ENCODE results near the gene MTMR6.
"Not testable (repeated sequence)": the region's sequence is repeated elsewhere in the genome, so short reads cannot be mapped to it uniquely, and the experiment has no call there.

Gene MTMR6

GRCh38 chr13:25286969-25287961, at the start of gene MTMR6:
Gene MTMR6, minus strand, starts transcription at chr13:25287488. Its CDS starts 241 bp downstream, at chr13:25287247.
- peak; percentile 87 to 92 (median 89) for DNase-seq (ENCODE audit: low read depth in 3 of 3)

DNA sequence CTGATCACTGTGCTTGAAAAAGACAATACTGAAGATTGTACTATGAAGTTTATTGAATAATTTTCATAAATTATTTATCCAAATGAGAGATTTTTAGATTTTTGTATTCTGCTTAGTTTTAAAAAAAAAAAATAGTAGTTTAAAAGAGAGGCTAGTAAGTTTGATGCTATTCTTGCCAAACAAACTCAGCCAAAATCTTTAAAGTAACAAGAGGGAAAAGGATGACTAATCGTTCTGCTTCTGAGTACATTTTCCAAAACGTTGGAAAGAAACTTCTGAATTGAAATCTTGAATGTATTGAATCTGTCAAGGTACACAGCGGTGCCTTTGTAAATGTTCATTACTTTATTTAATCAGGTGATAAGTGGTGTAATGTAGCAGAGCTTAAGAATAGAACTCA, 48.6 kb upstream of the MTMR6 start:
- DNase-seq (ENCODE audit: low read depth in 3 of 3) = no peak

GRCh38 chr13:25330541-25330940, 43.3 kb upstream of the MTMR6 start:
- DNase-seq (ENCODE audit: low read depth in 3 of 3) = no peak

- no peak for DNase-seq (ENCODE audit: low read depth in 3 of 3)
Measured at GRCh38 chr13:25329706-25330105, 42.4 kb upstream of the MTMR6 start.

DNA sequence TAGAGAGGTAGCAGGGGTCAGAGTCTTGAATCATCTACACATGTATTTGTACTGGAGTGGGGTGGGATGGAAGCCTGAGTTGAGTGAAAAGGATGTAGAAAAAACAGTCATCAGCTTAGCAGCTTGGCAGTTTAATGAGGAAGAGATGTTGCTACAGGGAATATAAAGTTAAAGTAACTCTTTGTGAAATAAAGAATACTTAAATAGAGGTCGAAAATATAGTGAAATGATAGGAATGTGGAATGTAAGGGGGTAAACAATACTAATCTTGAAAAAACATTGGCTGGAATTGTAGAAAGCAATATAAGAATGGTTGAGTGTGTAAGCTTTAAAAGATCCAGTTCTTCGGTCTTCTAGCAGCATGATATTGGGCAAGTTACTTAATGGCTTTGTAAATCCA, 36.8 kb upstream of the MTMR6 start:
- DNase-seq (ENCODE audit: low read depth in 3 of 3) = no peak

DNA sequence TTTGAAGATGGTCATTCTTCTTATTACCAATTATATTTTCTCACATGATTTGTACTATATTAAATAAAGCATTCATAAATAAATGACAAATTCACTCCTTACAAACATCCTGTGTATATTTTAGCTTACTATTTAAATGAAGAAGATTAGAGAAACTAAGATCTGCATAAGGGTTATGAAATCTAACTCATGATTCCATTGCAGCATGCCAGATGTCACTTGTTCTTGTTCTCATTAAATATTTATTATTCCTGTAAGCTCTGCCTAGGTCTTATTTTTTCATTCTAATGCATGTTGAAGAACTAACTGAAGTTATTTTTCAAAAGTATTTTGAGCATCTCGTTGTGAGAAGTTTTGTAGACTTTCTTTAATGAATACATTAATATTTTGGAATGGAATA, 32.5 kb upstream of the MTMR6 start:
- DNase-seq (ENCODE audit: low read depth in 3 of 3) = no peak

- not testable (repeated sequence) for DNase-seq (ENCODE audit: low read depth in 3 of 3)
Measured at GRCh38 chr13:25318946-25319345, 31.7 kb upstream of the MTMR6 start.

DNA sequence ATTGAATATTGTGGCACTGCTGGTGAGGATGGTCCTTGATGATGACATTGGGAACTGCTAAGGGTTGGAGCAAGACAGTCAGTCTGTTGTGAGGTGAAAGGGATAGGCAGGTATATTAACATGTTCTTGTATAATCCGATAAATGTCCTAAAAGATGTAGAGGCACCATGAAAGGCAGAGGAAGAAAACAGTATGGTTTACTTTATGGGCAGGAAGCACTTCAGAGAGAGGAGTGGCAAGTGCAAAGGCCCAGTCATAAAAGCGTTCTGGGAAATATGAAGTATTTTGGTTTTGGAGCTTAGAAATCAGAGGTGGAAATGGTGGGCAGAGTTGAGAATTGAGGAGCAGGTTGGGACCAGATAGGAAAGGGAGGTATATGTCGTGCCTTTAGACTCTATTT, 23.6 kb upstream of the MTMR6 start:
- DNase-seq (ENCODE audit: low read depth in 3 of 3) = no peak

GRCh38 chr13:25306671-25307464, 19.6 kb upstream of the MTMR6 start:
- DNase-seq (ENCODE audit: low read depth in 3 of 3) = no peak

DNA sequence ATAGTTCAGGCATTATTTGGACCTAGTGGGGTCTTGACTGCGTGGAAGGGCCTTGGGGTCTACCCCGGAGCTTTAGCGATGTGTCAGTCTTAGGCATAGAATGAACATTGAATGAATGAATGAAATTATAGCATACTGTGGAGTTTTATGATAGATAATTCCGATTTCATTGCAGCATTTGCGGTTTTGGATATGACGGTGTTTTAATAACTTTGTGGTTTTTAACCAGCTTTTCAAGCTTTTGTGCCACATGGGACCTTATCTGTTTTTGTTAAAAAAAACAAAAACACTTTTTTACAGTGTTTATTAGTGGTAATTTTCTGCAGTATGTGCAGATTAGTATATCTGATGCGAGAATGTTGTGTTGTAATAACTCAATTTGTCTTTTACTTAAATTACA, 14.8 kb upstream of the MTMR6 start:
- no peak for DNase-seq (ENCODE audit: low read depth in 3 of 3)

DNA sequence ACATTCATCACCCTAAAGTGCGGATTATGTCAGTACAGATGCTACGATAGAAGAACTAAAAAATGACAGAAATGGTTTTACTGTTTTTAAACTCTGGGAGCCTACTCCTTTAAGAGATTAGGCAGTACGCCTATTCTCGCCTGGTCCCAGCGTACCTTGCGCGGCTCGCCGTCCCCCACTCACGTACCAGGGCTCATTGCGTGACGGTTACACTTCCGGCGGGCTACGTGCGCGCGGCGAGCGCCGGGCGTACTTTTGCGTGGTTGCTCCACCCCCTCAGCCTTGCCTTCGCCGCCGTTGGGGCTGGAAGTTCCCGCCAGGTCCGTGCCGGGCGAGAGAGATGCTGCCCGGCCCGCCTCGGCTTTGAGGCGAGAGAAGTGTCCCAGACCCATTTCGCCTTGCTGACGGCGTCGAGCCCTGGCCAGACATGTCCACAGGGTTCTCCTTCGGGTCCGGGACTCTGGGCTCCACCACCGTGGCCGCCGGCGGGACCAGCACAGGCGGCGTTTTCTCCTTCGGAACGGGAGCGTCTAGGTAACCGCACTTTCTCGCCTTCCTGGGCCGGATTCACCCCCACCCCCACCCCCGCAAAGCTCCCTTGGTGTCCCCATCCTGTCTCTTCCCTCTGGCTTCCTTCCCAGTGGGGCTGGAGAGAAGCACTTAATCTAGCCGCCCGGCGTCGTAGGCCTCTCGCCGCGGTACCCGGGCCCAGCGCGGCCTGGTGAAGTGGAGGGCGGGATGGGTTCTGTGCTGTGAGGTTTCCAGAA, 14.2 kb upstream of the MTMR6 start, which contains the start of gene NUP58:
TSS of gene NUP58 (plus strand) at position 279 of the 767 bp plus-strand sequence. CDS start at position 428, 149 bp downstream.
- peak; percentile 84 to 90 (median 89) for DNase-seq (ENCODE audit: low read depth in 3 of 3)

DNA sequence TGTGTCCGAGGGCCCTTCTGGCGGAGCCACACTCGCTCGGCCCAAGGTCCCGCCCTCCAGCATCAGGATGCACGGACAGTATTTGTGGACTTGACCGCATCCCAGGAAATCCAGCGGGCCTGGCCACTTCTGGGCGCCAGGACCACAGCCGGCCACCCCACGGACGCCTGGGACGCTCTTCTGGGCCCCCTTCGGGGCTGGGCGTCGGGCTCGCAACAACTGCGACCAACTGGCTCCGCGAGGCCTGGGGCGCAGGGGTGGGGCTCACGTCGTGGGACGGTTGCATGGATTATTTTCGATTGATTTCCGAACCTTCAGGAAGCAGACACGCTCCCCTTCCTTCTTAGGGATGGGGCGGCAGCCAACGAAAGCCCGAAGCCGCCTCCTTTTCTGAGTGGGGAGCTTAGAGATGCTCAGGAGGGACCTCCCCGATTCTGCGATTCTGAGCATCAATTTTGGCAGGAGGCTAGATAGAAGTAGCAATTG, 13.6 kb upstream of the MTMR6 start:
- no peak for DNase-seq (ENCODE audit: low read depth in 3 of 3)

- DNase-seq (ENCODE audit: low read depth in 3 of 3) = no peak
Measured at GRCh38 chr13:25295701-25296100, 8.4 kb upstream of the MTMR6 start.

GRCh38 chr13:25295228-25295627, 7.9 kb upstream of the MTMR6 start:
- no peak for DNase-seq (ENCODE audit: low read depth in 3 of 3)

- no peak for DNase-seq (ENCODE audit: low read depth in 3 of 3)
Measured at GRCh38 chr13:25292301-25292700, 5.0 kb upstream of the MTMR6 start.

GRCh38 chr13:25291691-25292090, 4.4 kb upstream of the MTMR6 start:
- DNase-seq (ENCODE audit: low read depth in 3 of 3) = no peak

DNA sequence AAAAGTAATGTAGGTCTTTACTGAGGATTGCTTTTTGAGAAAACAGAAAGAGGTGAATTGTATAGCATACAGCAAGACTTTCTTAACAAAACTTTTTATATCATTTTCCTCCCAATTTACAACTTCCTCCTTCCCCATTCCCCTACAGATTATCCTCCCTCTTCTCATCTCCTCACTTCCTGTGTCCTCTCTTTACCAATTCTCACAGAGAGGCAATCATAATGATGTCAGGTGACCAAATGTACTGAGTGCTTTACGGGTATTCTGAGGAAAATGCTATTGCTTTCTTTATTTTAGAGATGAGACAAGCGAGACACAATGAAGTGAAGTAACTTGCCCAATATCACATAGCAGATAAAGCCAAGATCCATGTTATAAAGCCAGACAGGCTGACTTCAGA, 1.7 kb upstream of the MTMR6 start:
- DNase-seq (ENCODE audit: low read depth in 3 of 3) = no peak

DNA sequence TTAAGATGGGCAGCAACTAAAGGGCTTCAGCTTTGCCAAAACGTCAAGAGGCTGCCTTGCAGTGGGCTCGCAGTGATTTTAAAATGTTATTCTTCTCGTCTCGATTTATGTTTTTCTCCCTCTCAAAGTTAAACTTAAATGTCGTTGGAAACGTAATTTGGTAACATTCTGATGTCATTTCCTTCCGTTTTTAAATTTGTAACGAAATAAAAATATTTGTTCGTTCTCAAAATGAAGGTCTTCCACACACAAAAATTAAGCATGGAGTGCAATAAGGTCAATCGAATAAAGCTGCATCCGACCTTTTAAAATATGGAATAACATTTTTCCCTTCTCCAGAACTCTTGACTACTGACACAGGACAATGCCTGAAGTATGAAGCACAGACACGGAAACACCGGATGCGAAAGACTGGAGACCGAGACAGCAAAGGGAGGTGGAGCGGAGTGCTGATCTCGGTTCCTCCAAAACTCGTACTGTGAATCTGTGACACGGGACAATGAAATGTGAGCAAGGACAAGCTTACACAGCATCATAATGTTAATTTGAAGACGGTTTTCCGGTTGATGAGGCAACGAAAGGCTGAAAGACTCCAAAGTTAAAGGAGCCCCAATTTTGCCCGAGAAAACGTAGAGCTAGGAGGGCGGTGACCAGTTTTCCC, 850 bp downstream of the MTMR6 start:
- no peak for DNase-seq (ENCODE audit: low read depth in 3 of 3)

- DNase-seq (ENCODE audit: low read depth in 3 of 3) = no peak
Measured at GRCh38 chr13:25281935-25282332, 5.4 kb downstream of the MTMR6 start.

DNA sequence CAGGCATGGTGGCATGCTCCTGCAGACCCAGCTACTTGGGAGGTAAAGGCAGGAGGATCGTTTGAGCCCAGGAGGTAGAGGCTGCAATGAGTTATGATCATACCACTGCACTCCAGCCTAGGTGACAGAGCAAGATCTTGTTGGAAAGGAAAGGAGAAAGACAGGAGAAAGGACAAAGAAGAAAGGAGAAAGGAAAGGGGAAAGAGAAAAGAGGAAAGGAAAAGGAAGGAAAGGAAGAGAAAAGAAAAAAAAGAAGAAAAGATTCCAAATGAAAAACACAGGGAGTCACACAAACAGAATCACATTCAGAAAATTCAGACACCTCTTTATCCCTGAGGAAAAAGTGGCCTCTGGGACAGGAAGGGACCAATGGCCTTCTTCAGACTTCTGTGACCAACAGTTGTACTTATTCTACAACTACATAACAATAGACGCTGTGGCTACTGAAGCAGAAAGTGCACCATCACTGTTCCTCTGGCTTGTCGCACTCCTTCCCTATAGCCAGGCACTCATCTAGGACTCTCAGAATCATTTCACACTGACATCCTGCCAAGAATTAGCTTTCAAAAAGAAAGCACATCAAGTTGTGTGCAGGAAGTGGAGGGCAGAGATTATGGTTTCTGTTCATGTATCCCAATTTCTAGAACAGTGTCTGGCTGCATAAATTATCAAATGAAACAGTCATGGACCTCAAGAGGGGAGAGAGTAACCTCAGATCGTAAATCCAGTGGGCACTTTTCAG, 5.9 kb downstream of the MTMR6 start:
- no peak for DNase-seq (ENCODE audit: low read depth in 3 of 3)

Data from stimulated activated CD4-positive, alpha-beta T cell treated with anti-CD3 and anti-CD28 coated beads, TNF-alpha, amount 100 ng/mL, for 48 hours (primary cell).